Suprapubic skin (tissue), 4 donors: ENCODE measurements around the gene AGAP1. TPM values are rescaled to one million over a fixed set of nuclear protein-coding genes. Genes with fewer than 3 reads are reported as not detected.

Experiments
- DNase-seq, 2 donors: peaks; one replicate each; pipeline ENCODE4 v3.0.0-alpha.2; 2019; ENCODE audit warnings: low spot score in 2 of 2
- H3K27ac ChIP-seq: fragments of 200-600 bp; sonication (generic); one replicate; pipeline ENCODE4 v1.5.1; 2019
- H3K27me3 ChIP-seq: fragments of 200-600 bp; sonication (generic); one replicate; pipeline ENCODE4 v1.5.1; 2019
- H3K36me3 ChIP-seq: fragments of 200-600 bp; sonication (generic); one replicate; pipeline ENCODE4 v1.5.1; 2019
- H3K4me1 ChIP-seq: fragments of 200-600 bp; sonication (generic); one replicate; pipeline ENCODE4 v1.5.1; 2019
- H3K4me3 ChIP-seq: fragments of 200-600 bp; sonication (generic); one replicate; pipeline ENCODE4 v1.5.1; 2019; ENCODE audit warnings: mild to moderate bottlenecking
- H3K9me3 ChIP-seq: fragments of 200-600 bp; sonication (generic); one replicate; pipeline ENCODE4 v1.5.1; 2019
- CTCF ChIP-seq, 2 donors: fragments of 200-600 bp in 1 of 2; fragments of 450-650 bp in 1 of 2; sonication (generic) in 1 of 2; IDR thresholded peaks; one replicate each; pipeline ENCODE4 v1.5.1; 2016 to 2019; ENCODE audit warnings: antibody characterized with exemption in 2 of 2, mild to moderate bottlenecking in 1 of 2, moderate library complexity in 1 of 2
- EP300 ChIP-seq: sonication (generic); formaldehyde crosslinking; IDR thresholded peaks from one replicate; pipeline ENCODE4 v1.6.1; 2017; ENCODE audit warnings: antibody characterized with exemption
- POLR2A ChIP-seq, 2 donors: fragments of 450-650 bp; IDR thresholded peaks; one replicate each; pipeline ENCODE4 v1.6.1; 2017; ENCODE audit warnings: antibody characterized with exemption in 2 of 2, mild to moderate bottlenecking in 2 of 2, moderate library complexity in 2 of 2
- POLR2AphosphoS5 ChIP-seq, 3 donors: sonication (generic); formaldehyde crosslinking; IDR thresholded peaks; one replicate each; pipeline ENCODE4 v1.6.1; 2017; ENCODE audit warnings: antibody characterized with exemption in 3 of 3
- WGBS: methylation state at CpG from one replicate; pipeline ENCODE4 v1.1.5; 2018; 5-methylcytosine and 5-hydroxymethylcytosine counted together
- total RNA-seq, 4 donors: library from RNA; depleted of rRNA; stranded (reverse); fragments of >200 nt; gene quantifications; one replicate each; pipeline ENCODE4 v1.1.0, GENCODE V29; 2016

Gene AGAP1
- total RNA-seq, 4 donors from 2014 or later, result 14.1 to 30.7 (median 19.4) TPM

DNA sequence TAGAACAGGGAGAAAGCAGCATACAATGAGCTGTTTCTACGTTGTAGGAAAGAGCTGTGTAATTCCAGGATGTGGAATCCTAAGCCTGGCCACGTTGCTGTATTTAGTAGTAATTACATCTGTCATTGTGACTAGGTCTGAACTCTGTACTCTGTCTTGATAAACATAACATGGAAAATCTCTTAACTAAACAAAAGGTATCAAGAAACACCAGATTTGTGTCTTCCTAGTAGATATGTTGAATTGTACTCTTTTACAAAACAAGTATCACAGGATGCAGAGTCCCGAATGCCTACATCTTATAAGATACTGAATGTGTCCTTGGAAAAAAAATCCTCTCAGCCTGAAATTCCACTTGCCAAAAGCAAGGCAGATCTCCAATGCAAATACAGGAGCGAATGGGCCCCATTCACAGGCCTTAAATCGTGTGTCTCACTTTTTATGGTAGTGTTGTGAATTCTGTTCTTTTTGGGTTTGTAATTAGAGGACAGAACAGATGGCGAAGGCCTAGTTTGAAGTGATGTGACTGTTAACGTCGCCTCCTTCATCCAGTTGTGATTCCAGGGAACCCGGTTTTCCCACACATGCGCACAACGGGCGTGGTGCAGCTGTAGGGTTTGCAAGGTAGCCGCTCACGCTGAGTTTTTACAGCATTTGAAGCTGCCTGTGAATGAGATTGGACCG, 427.8 kb downstream of the AGAP1 start:
- 89% methylated on average over 15 of the region's 15 CpGs for WGBS
- no peak for DNase-seq

DNA sequence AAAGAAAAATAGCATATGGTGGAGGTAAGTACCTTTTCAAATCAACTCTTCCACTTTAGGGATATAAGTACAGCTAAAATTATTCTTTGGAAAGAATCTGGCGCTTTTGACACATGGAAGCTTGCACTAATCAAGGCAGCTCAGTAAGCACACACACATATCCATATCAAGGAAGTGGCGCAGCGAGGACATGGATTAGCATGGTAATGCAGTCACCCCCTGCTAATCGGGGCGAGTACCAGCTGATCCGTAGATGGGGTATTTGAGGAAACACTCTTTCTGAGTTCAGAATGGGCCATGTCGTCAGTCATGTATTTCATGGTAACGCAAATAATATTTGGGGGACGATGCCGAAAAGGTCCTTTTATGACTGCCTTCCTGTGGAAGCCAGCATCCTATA, 429.0 kb downstream of the AGAP1 start:
- TF ChIP-seq CTCF (IDR thresholded peaks at IDR 0.05) (no peak), POLR2AphosphoS5 (IDR thresholded peaks at IDR 0.05) (no peak), POLR2A (IDR thresholded peaks at IDR 0.05) (no peak), EP300 (no peak)
- H3K9me3 ChIP-seq, result no peaks in the 10 kb centered on the region
- WGBS, result 93% methylated on average over 10 of the region's 10 CpGs
- H3K27ac ChIP-seq, result no peak overlapping the region
- no peaks in the 10 kb centered on the region for H3K27me3 ChIP-seq
- no peak for DNase-seq
- no peaks in the 10 kb centered on the region for H3K4me1 ChIP-seq
- H3K36me3 ChIP-seq, result peaks cover 5% of the 10 kb centered on the region
- no peak overlapping the region for H3K4me3 ChIP-seq

More for the DNA sequence above, 427.8 kb downstream of the AGAP1 start:
- Histone ChIP-seq H3K27me3 (no peaks in the 10 kb centered on the region), H3K36me3 (peaks cover 5% of the 10 kb centered on the region), H3K27ac (no peak overlapping the region), H3K4me1 (no peaks in the 10 kb centered on the region), H3K9me3 (no peaks in the 10 kb centered on the region), H3K4me3 (no peak overlapping the region)
- TF ChIP-seq POLR2A (IDR thresholded peaks at IDR 0.05) (no peak), CTCF (IDR thresholded peaks at IDR 0.05) (no peak), EP300 (no peak), POLR2AphosphoS5 (IDR thresholded peaks at IDR 0.05) (no peak)

GRCh38 chr2:235923859-235924674, 430.2 kb downstream of the AGAP1 start:
- H3K36me3 ChIP-seq, result peaks cover 10% of the 10 kb centered on the region
- WGBS, result 83% methylated on average over 13 of the region's 14 CpGs
- no peak for DNase-seq
- H3K9me3 ChIP-seq, result no peaks in the 10 kb centered on the region
- H3K27ac ChIP-seq, result no peak overlapping the region
- H3K27me3 ChIP-seq, result no peaks in the 10 kb centered on the region
- H3K4me3 ChIP-seq, result no peak overlapping the region
- no peaks in the 10 kb centered on the region for H3K4me1 ChIP-seq
- TF ChIP-seq EP300 (no peak), CTCF (IDR thresholded peaks at IDR 0.05) (no peak), POLR2A (IDR thresholded peaks at IDR 0.05) (no peak), POLR2AphosphoS5 (IDR thresholded peaks at IDR 0.05) (no peak)

DNA sequence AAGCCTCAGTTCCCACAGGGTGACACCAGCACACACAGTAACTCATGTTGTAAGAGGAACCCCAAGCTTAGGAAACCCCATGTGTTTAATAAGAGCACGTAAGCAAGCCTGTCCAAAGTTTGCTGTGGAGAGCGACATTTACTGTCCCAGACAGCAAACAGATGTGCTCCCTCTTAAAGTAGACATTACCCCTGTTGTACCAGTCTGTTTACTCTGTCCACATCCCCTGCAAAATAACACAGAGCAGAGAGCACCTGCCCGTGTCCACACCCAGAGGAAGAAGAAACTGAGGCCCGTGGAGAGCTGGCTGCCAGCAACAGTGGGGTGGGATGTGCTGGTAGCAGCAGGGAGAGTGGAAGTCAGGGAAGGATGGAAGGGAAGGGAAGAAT, 430.8 kb downstream of the AGAP1 start:
- H3K4me3 ChIP-seq, result no peak overlapping the region
- DNase-seq, result no peak
- WGBS, result 94% methylated on average over 4 of the region's 4 CpGs
- peaks cover 10% of the 10 kb centered on the region for H3K36me3 ChIP-seq
- no peak for TF ChIP-seq POLR2A (IDR thresholded peaks at IDR 0.05)
- TF ChIP-seq POLR2AphosphoS5 (IDR thresholded peaks at IDR 0.05), result no peak
- TF ChIP-seq EP300, result no peak
- no peak for TF ChIP-seq CTCF (IDR thresholded peaks at IDR 0.05)
- no peaks in the 10 kb centered on the region for H3K27me3 ChIP-seq
- no peaks in the 10 kb centered on the region for H3K9me3 ChIP-seq
- H3K4me1 ChIP-seq, result no peaks in the 10 kb centered on the region
- H3K27ac ChIP-seq, result no peak overlapping the region

- Histone ChIP-seq H3K36me3 (peaks cover 12% of the 10 kb centered on the region), H3K27ac (no peak overlapping the region), H3K9me3 (no peaks in the 10 kb centered on the region), H3K27me3 (no peaks in the 10 kb centered on the region), H3K4me1 (no peaks in the 10 kb centered on the region), H3K4me3 (no peak overlapping the region)
- WGBS, result 81% methylated on average over 14 of the region's 14 CpGs
- DNase-seq, result no peak
- TF ChIP-seq CTCF (IDR thresholded peaks at IDR 0.05), result no peak
Measured at GRCh38 chr2:235925250-235925919, 431.5 kb downstream of the AGAP1 start.
